RWPE2 (cell line): Measurements from ENCODE around the gene GAS2L1.

Experiments used
- ATAC-seq: fragments of 200-7000 bp; cut with Tn5 transposase; 3 replicates; pipeline ENCODE4 v1.9.1; 2021; ENCODE audit warnings: low read depth
- DNase-seq: peaks from one replicate; pipeline ENCODE4 v3.0.0-alpha.2; 2020; ENCODE audit warnings: low spot score
- H3K27ac ChIP-seq: fragments of 450-650 bp; 2 replicates; pipeline ENCODE4 v1.5.1; 2017; ENCODE audit warnings: mild to moderate bottlenecking; ENCODE audit not compliant: poor library complexity, severe bottlenecking
- H3K27me3 ChIP-seq: fragments of 250-450 bp; sonication (Bioruptor Pico); 2 replicates; pipeline ENCODE4 v1.5.1; 2021; ENCODE audit warnings: mild to moderate bottlenecking, moderate library complexity; ENCODE audit not compliant: insufficient read depth, poor library complexity, severe bottlenecking
- H3K36me3 ChIP-seq: fragments of 250-450 bp; sonication (Bioruptor Pico); 2 replicates; pipeline ENCODE4 v1.5.1; 2020; ENCODE audit warnings: low read depth, mild to moderate bottlenecking, moderate library complexity
- H3K4me1 ChIP-seq: fragments of 250-450 bp; sonication (Bioruptor Pico); 2 replicates; pipeline ENCODE4 v1.5.1; 2021; ENCODE audit warnings: mild to moderate bottlenecking, moderate library complexity; ENCODE audit not compliant: insufficient read depth, poor library complexity, severe bottlenecking
- H3K4me3 ChIP-seq: fragments of 250-450 bp; sonication (Bioruptor Pico); 2 replicates; pipeline ENCODE4 v1.5.1; 2021; ENCODE audit warnings: mild to moderate bottlenecking, moderate library complexity; ENCODE audit not compliant: severe bottlenecking
- H3K9me3 ChIP-seq: fragments of 250-450 bp; sonication (Bioruptor Pico); 2 replicates; pipeline ENCODE4 v1.5.1; 2021; ENCODE audit warnings: mild to moderate bottlenecking, moderate library complexity; ENCODE audit not compliant: severe bottlenecking
- CTCF ChIP-seq: fragments of 450-650 bp; IDR thresholded peaks from one replicate; pipeline ENCODE4 v1.5.1; 2017; ENCODE audit warnings: mild to moderate bottlenecking, moderate library complexity; ENCODE audit not compliant: poor library complexity, severe bottlenecking

Gene GAS2L1

GRCh38 chr22:29325356-29325755 lies 18.9 kb downstream of the GAS2L1 start:
- no peak for TF ChIP-seq CTCF
- no peak overlapping the region for H3K4me3 ChIP-seq
- H3K9me3 ChIP-seq: no peaks in the 10 kb centered on the region
- ATAC-seq (no peak), DNase-seq (no peak)
- no peaks in the 10 kb centered on the region for H3K36me3 ChIP-seq
- no peaks in the 10 kb centered on the region for H3K4me1 ChIP-seq
- no peaks in the 10 kb centered on the region for H3K27me3 ChIP-seq
- no peak overlapping the region for H3K27ac ChIP-seq

GRCh38 chr22:29325785-29326315 lies 19.4 kb downstream of the GAS2L1 start:
- Histone ChIP-seq H3K36me3 (no peaks in the 10 kb centered on the region), H3K27ac (no peak overlapping the region), H3K4me1 (no peaks in the 10 kb centered on the region), H3K9me3 (no peaks in the 10 kb centered on the region), H3K4me3 (no peak overlapping the region), H3K27me3 (no peaks in the 10 kb centered on the region)
- DNase-seq (no peak), ATAC-seq (no peak)
- no peak for TF ChIP-seq CTCF

- no peak for ATAC-seq
- Histone ChIP-seq H3K36me3 (peaks cover 2% of the 10 kb centered on the region; the same call in 1 of the 2 replicates), H3K27me3 (no peaks in the 10 kb centered on the region), H3K4me3 (no peak overlapping the region), H3K4me1 (no peaks in the 10 kb centered on the region), H3K9me3 (no peaks in the 10 kb centered on the region), H3K27ac (no peak overlapping the region)
- TF ChIP-seq CTCF: no peak
- DNase-seq: no peak
These were observed 20.0 kb downstream of the GAS2L1 start for GRCh38 chr22:29326481-29326880.

- Histone ChIP-seq H3K4me1 (no peaks in the 10 kb centered on the region), H3K27me3 (no peaks in the 10 kb centered on the region), H3K36me3 (peaks cover 4% of the 10 kb centered on the region; the same call in 1 of the 2 replicates), H3K4me3 (no peak overlapping the region), H3K27ac (no peak overlapping the region), H3K9me3 (no peaks in the 10 kb centered on the region)
- no peak for TF ChIP-seq CTCF
- ATAC-seq: no peak
- no peak for DNase-seq
These were observed 20.8 kb downstream of the GAS2L1 start for GRCh38 chr22:29327089-29327764.

- Histone ChIP-seq H3K27ac (no peak overlapping the region), H3K27me3 (no peaks in the 10 kb centered on the region), H3K4me3 (no peak overlapping the region), H3K36me3 (peaks cover 7% of the 10 kb centered on the region; the same call in 1 of the 2 replicates), H3K4me1 (no peaks in the 10 kb centered on the region), H3K9me3 (no peaks in the 10 kb centered on the region)
- TF ChIP-seq CTCF: no peak
- DNase-seq: no peak
- ATAC-seq: peak; percentile 10; the same call in 1 of the 3 replicates
These were observed 21.6 kb downstream of the GAS2L1 start for GRCh38 chr22:29328055-29328454.
